DOHH2 (cell line): Measurements from ENCODE around the gene STIM2.

ENCODE experiments used
- H3F3A ChIP-seq: fragments of 200-600 bp; sonication (generic), shearing (Covaris generic); 2 replicates; pipeline ENCODE4 v1.6.0; 2016; ENCODE audit warnings: antibody characterized with exemption, mild to moderate bottlenecking; ENCODE audit not compliant: control insufficient read depth, insufficient read depth
- H3K27ac ChIP-seq: fragments of 200-600 bp; sonication (generic); 2 replicates; pipeline ENCODE4 v1.5.1; 2014; ENCODE audit warnings: low read depth, mild to moderate bottlenecking, low read length, moderate library complexity
- H3K27me3 ChIP-seq: fragments of 200-600 bp; sonication (generic); 2 replicates; pipeline ENCODE4 v1.6.1; 2014; ENCODE audit warnings: mild to moderate bottlenecking, low read length, mixed read lengths; ENCODE audit not compliant: control insufficient read depth
- H3K36me3 ChIP-seq: fragments of 200-600 bp; sonication (generic); 2 replicates; pipeline ENCODE4 v1.6.1; 2014; ENCODE audit warnings: mild to moderate bottlenecking, low read length, moderate library complexity, mixed read lengths; ENCODE audit not compliant: control insufficient read depth
- H3K4me1 ChIP-seq: fragments of 200-600 bp; sonication (generic); 2 replicates; pipeline ENCODE4 v1.6.1; 2014; ENCODE audit warnings: mild to moderate bottlenecking, low read length, mixed read lengths; ENCODE audit not compliant: control insufficient read depth
- H3K4me2 ChIP-seq: fragments of 200-600 bp; sonication (generic); 2 replicates; pipeline ENCODE4 v1.6.0; 2014; ENCODE audit warnings: mild to moderate bottlenecking, low read length, moderate library complexity
- H3K4me3 ChIP-seq: fragments of 200-600 bp; sonication (generic); 2 replicates; pipeline ENCODE4 v1.5.1; 2014; ENCODE audit warnings: mild to moderate bottlenecking, low read length, mixed read lengths
- H3K79me2 ChIP-seq: fragments of 200-600 bp; sonication (generic); 2 replicates; pipeline ENCODE4 v1.6.1; 2014; ENCODE audit warnings: mild to moderate bottlenecking, low read length, mixed read lengths; ENCODE audit not compliant: control insufficient read depth
- H3K9me2 ChIP-seq: fragments of 200-600 bp; sonication (generic); replicated peaks from 2 replicates; pipeline ENCODE4 v1.6.1; 2014; ENCODE audit warnings: mild to moderate bottlenecking, low read length, mixed read lengths; ENCODE audit not compliant: control insufficient read depth
- H3K9me3 ChIP-seq: fragments of 200-600 bp; sonication (generic); 2 replicates; pipeline ENCODE4 v1.6.1; 2014; ENCODE audit warnings: antibody characterized with exemption, low read length, mixed read lengths; ENCODE audit not compliant: control insufficient read depth, insufficient read depth
- H4K20me1 ChIP-seq: fragments of 200-600 bp; sonication (generic); 2 replicates; pipeline ENCODE4 v1.6.0; 2014; ENCODE audit warnings: low read depth, mild to moderate bottlenecking, antibody characterized with exemption, low read length, moderate library complexity; ENCODE audit not compliant: control insufficient read depth, insufficient read depth
- EZH2phosphoT487 ChIP-seq: fragments of 200-600 bp; sonication (generic); IDR thresholded peaks from 2 replicates; pipeline ENCODE4 v1.6.1; 2017; ENCODE audit warnings: borderline replicate concordance, mild to moderate bottlenecking, antibody characterized with exemption, low read length, moderate library complexity, mixed read lengths
- TF ChIP-seq, protein P1 (sequence below): fragments of 200-600 bp; sonication (generic); IDR thresholded peaks from one replicate; pipeline ENCODE4 v1.5.1; 2014; ENCODE audit warnings: antibody characterized with exemption, mild to moderate bottlenecking, low read depth, low read length; ENCODE audit not compliant: poor library complexity, severe bottlenecking

The STIM2 gene

DNA sequence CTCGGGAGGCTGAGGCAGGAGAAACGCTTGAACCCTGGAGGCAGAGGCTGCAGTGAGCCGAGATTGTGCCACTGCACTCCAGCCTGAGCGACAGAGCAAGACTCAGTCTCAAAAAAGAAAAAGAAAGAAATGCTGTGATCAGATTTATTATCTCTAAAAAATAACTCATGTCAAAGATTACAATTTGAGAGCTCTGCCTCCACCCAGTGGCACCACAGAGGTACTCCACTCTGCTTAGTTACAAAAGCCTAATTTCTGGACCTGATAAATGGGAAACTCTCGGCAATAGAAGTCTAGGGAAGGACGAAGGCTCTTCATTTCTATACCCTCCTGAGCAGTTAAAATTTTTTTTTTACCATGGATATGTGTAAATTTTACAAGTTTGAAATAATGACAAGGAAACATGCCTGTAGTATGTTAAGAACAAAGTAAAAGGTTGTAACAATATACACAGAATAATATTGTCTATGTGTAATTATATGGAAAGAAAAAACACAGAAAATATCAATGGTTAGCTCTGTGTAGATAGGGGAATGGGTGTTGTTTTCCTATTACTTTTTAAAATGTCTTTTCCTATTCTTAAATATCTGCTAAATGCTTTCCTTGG lies 149.8 kb downstream of the STIM2 start:
- peaks cover 20% of the 10 kb centered on the region for H3F3A ChIP-seq
- H3K9me3 ChIP-seq, result no peaks in the 10 kb centered on the region
- H3K27ac ChIP-seq, result no peak overlapping the region
- 0 out of 2 replicates have a peak, but pooled peaks cover 2% of the 10 kb centered on the region for H3K79me2 ChIP-seq
- H3K4me3 ChIP-seq, result no peak overlapping the region
- H3K9me2 ChIP-seq, result no peaks in the 10 kb centered on the region
- no peak for TF ChIP-seq EZH2phosphoT487
- TF ChIP-seq, protein P1, sequence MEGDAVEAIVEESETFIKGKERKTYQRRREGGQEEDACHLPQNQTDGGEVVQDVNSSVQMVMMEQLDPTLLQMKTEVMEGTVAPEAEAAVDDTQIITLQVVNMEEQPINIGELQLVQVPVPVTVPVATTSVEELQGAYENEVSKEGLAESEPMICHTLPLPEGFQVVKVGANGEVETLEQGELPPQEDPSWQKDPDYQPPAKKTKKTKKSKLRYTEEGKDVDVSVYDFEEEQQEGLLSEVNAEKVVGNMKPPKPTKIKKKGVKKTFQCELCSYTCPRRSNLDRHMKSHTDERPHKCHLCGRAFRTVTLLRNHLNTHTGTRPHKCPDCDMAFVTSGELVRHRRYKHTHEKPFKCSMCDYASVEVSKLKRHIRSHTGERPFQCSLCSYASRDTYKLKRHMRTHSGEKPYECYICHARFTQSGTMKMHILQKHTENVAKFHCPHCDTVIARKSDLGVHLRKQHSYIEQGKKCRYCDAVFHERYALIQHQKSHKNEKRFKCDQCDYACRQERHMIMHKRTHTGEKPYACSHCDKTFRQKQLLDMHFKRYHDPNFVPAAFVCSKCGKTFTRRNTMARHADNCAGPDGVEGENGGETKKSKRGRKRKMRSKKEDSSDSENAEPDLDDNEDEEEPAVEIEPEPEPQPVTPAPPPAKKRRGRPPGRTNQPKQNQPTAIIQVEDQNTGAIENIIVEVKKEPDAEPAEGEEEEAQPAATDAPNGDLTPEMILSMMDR, result peak; percentile 88
- H4K20me1 ChIP-seq, result no peaks in the 10 kb centered on the region
- no peaks in the 10 kb centered on the region for H3K27me3 ChIP-seq
- peaks cover 56% of the 10 kb centered on the region for H3K36me3 ChIP-seq
- H3K4me1 ChIP-seq, result peaks cover 39% of the 10 kb centered on the region
- H3K4me2 ChIP-seq, result no peak overlapping the region

DNA sequence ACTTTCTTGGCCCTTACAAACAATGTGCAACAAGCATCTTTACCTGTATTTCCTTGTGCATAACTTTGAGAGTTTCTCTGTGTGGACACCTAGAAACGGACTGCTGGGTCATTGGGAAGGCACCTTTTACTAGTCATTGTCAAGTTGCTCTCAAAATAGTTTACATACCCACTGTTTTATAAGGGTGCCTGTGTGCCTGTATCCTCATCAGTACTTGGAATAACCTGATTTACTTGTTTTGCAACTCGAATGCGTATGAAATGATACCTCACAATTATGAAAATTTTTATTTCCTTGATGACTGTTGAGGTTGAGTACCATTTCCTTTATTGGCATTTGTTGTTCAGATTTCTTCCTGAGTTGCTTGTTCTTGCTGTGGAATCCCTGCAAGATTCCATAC lies 150.8 kb downstream of the STIM2 start:
- Histone ChIP-seq H3K79me2 (0 out of 2 replicates have a peak, but pooled peaks cover 2% of the 10 kb centered on the region), H3K9me3 (no peaks in the 10 kb centered on the region), H3K27me3 (no peaks in the 10 kb centered on the region), H3K4me3 (no peak overlapping the region), H3K4me2 (no peak overlapping the region), H4K20me1 (no peaks in the 10 kb centered on the region), H3K4me1 (peaks cover 29% of the 10 kb centered on the region), H3K36me3 (peaks cover 50% of the 10 kb centered on the region), H3F3A (peaks cover 18% of the 10 kb centered on the region), H3K9me2 (no peaks in the 10 kb centered on the region), H3K27ac (no peak overlapping the region)
- TF ChIP-seq EZH2phosphoT487, result no peak
- TF ChIP-seq, protein P1, result no peak

DNA sequence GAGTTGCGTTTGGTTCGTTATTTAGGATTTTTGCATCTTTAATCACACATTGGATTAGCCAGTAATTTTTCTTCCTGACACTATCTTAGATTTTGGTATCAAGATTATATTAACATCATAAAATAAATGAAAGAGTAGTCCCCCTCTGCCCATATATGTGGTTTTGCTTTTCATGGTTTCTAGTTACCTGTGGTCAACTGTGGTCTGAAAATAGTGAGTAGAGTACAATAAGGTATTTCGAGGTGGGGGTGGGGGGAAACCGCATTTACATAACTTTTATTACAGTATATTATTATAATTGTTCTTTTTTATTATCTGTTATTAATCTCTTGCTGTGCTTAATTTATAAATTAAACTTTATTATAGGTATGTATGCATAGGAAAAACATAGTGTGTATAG lies 152.4 kb downstream of the STIM2 start:
- Histone ChIP-seq H3F3A (peaks cover 12% of the 10 kb centered on the region), H3K27ac (no peak overlapping the region), H3K79me2 (0 out of 2 replicates have a peak, but pooled peaks cover 2% of the 10 kb centered on the region), H3K4me3 (no peak overlapping the region), H3K27me3 (no peaks in the 10 kb centered on the region), H3K4me2 (no peak overlapping the region), H3K9me2 (no peaks in the 10 kb centered on the region), H4K20me1 (no peaks in the 10 kb centered on the region), H3K36me3 (peaks cover 51% of the 10 kb centered on the region), H3K9me3 (no peaks in the 10 kb centered on the region), H3K4me1 (peaks cover 17% of the 10 kb centered on the region)
- TF ChIP-seq, protein P1, result no peak
- TF ChIP-seq EZH2phosphoT487, result no peak
